ENCODE data around the gene DDX25. TPM values are rescaled to one million over a fixed set of nuclear protein-coding genes. Genes with fewer than 3 reads are reported as not detected.

DDX25 gene
- total RNA-seq, 1 experiment from 2014 or later: not detected

DNA sequence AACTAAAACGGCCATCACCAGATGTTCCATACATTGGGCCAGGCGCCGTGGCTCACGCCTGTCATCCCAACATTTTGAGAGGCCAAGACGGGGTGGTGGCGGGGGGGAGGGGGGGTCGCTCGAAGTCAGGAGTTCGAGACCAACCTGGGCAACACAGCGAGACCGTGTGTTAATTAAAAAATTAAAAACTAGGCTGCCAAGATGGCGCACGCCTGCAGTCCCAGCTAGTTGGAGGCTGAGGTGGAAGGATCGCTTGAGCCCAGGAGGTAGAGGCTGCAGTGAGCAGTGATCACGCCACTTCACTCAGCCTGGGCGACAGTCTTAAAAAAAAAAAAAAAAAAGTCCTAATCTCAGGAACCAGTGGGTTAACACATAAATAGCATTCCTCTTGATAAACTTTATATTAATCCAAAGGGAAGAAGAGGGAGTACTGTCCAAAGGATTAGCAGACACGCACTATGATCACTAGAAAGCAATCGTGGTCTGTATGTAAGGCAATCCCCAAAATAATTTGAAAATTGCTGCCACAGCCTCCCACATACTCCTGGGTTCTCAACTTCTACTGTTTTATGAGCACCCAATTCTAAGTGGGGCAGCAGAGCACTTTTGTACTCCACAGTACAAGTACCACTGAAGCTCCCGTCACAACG lies 1.9 kb upstream of the DDX25 start:
- H3K79me2 ChIP-seq (ENCODE audit: low read length): peaks cover 52% of the 10 kb centered on the region
- DNase-seq: peak; percentile 19

DNA sequence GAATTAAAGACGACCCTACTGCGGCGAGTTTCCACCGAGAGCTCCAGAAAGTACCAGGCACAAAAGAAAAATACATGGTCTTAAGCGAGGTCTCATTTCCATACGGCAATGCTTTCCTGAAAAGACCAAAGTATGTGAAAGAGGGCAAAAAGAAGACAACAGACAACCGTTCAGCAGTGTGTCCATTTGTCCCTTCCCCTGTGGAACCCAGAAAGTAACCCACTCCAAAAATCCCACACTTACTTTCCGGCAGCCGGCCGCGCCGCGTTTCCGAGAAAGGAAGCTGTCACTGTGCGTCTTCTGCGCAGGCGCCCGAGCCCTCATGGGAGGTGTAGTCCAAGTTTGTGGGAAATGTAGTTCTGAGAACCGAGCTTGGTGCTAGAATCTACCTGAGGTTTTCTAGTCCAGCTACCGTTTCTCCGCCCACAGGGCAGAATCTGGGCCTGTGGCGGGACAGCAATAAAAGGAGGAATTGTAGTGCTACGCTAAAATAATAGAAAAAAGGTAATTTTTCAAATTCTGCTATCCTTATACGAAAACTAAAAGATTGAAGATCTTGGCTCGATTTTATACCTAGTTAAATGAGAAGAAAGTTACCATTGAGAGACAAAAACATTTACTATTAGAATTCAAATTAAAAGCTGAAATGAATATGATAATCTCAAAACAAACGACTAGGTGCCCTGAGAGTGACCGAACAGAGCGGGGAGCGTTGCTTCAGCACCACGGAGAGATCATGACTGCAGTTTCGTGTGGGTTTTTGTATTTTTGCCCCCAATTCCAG lies 1.2 kb upstream of the DDX25 start, which contains the start of gene PUS3:
TSS of gene PUS3 (minus strand) at position 280 of the 784 bp plus-strand sequence. CDS start 6,922 bp downstream, outside the sequence.
- TF ChIP-seq EZH2phosphoT487 (IDR thresholded peaks at IDR 0.05; ENCODE audit: borderline replicate concordance, low read length): no peak
- TF ChIP-seq, protein P1, sequence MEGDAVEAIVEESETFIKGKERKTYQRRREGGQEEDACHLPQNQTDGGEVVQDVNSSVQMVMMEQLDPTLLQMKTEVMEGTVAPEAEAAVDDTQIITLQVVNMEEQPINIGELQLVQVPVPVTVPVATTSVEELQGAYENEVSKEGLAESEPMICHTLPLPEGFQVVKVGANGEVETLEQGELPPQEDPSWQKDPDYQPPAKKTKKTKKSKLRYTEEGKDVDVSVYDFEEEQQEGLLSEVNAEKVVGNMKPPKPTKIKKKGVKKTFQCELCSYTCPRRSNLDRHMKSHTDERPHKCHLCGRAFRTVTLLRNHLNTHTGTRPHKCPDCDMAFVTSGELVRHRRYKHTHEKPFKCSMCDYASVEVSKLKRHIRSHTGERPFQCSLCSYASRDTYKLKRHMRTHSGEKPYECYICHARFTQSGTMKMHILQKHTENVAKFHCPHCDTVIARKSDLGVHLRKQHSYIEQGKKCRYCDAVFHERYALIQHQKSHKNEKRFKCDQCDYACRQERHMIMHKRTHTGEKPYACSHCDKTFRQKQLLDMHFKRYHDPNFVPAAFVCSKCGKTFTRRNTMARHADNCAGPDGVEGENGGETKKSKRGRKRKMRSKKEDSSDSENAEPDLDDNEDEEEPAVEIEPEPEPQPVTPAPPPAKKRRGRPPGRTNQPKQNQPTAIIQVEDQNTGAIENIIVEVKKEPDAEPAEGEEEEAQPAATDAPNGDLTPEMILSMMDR (conservative IDR thresholded peaks at IDR 0.05; ENCODE audit: low read depth, low read length): no peak
- no peak for TF ChIP-seq EZH2 (IDR thresholded peaks at IDR 0.05; ENCODE audit: low read length, unreplicated experiment)
- POLR2A ChIA-PET (ENCODE audit: unreplicated experiment): interaction anchor here (0.5 to 0.9 kb wide), 5 partner anchors 15 to 332 kb away, joined by 3 read pairs; no protein-coding TSS in a partner anchor
- peaks cover 12% of the 10 kb centered on the region; the same call in 1 of the 2 replicates for H3K27me3 ChIP-seq (ENCODE audit: low read length)

More for the DNA sequence above, 1.9 kb upstream of the DDX25 start:
- ChIA-PET CTCF (no interaction called here), POLR2A (ENCODE audit: unreplicated experiment) (interaction anchor here (0.6 to 0.9 kb wide), 3 partner anchors 14 to 332 kb away, joined by 3 read pairs; no protein-coding TSS in a partner anchor)
- BruUV-seq (replicated peaks): TSS peak; percentile 80
- H3K9me3 ChIP-seq (ENCODE audit: low read length): no peaks in the 10 kb centered on the region
- peaks cover 33% of the 10 kb centered on the region for H3K36me3 ChIP-seq (ENCODE audit: low read depth, low read length)
- H3K27me3 ChIP-seq (ENCODE audit: low read length): peaks cover 12% of the 10 kb centered on the region; the same call in 1 of the 2 replicates
- TF ChIP-seq, protein P1 (conservative IDR thresholded peaks at IDR 0.05; ENCODE audit: low read depth, low read length): no peak
- no peak for TF ChIP-seq EZH2 (IDR thresholded peaks at IDR 0.05; ENCODE audit: low read length, unreplicated experiment)
- no peak for TF ChIP-seq EZH2phosphoT487 (IDR thresholded peaks at IDR 0.05; ENCODE audit: borderline replicate concordance, low read length)
- peak overlapping the region; percentile 42 for H3K27ac ChIP-seq (ENCODE audit: low read length)
- H3K4me2 ChIP-seq (ENCODE audit: low read length): peak overlapping the region; percentile 84
- H3K9ac ChIP-seq (ENCODE audit: low read length): peak overlapping the region; percentile 80
- peaks cover 7% of the 10 kb centered on the region for H3K4me1 ChIP-seq (ENCODE audit: insufficient read depth, low read length)
- H2AFZ ChIP-seq (ENCODE audit: low read length): peak overlapping the region; percentile 79
- no peaks in the 10 kb centered on the region for H3F3A ChIP-seq (ENCODE audit: low read length, unreplicated experiment)
- no peaks in the 10 kb centered on the region for H3K9me2 ChIP-seq (replicated peaks; ENCODE audit: low read length)
- H3K4me3 ChIP-seq (ENCODE audit: low read length): peak overlapping the region; percentile 90
- intact Hi-C loops (cut with micrococcal nuclease): no loop called here
- peaks cover 14% of the 10 kb centered on the region; the same call in 1 of the 2 replicates for H4K20me1 ChIP-seq (ENCODE audit: low read length)
- peak; percentile 49 for ATAC-seq

More for the DNA sequence above, 1.2 kb upstream of the DDX25 start, which contains the start of gene PUS3:
- peak within 1 kb of the TSS; percentile 79 for H2AFZ ChIP-seq (ENCODE audit: low read length)
- DNase-seq (peak; percentile 90), ATAC-seq (peak; percentile 97)
- no TSS peak for BruUV-seq (replicated peaks)
- peaks cover 45% of the 10 kb centered on the region for H3K79me2 ChIP-seq (ENCODE audit: low read length)
- CTCF ChIA-PET: interaction anchor here (0.6 to 0.8 kb wide), 2 partner anchors 16 to 177 kb away, joined by 3 to 4 read pairs; partner anchors contain the start of gene HYLS1
- H3K4me1 ChIP-seq (ENCODE audit: insufficient read depth, low read length): peaks cover 7% of the 10 kb centered on the region
- peak within 1 kb of the TSS; percentile 90 for H3K4me3 ChIP-seq (ENCODE audit: low read length)
- no peaks in the 10 kb centered on the region for H3K9me3 ChIP-seq (ENCODE audit: low read length)
- peak within 1 kb of the TSS; percentile 84 for H3K4me2 ChIP-seq (ENCODE audit: low read length)
- peaks cover 8% of the 10 kb centered on the region; the same call in 1 of the 2 replicates for H4K20me1 ChIP-seq (ENCODE audit: low read length)
- H3K27ac ChIP-seq (ENCODE audit: low read length): peak within 1 kb of the TSS; percentile 42
- peaks cover 26% of the 10 kb centered on the region for H3K36me3 ChIP-seq (ENCODE audit: low read depth, low read length)
- intact Hi-C loops (cut with micrococcal nuclease): no loop called here
- H3K9me2 ChIP-seq (replicated peaks; ENCODE audit: low read length): no peaks in the 10 kb centered on the region
- no peaks in the 10 kb centered on the region for H3F3A ChIP-seq (ENCODE audit: low read length, unreplicated experiment)
- H3K9ac ChIP-seq (ENCODE audit: low read length): peak within 1 kb of the TSS; percentile 80
